Activated gamma-delta T cell (primary cell): Measurements from ENCODE around the gene CHKA.
"Not testable (repeated sequence)": the region's sequence is repeated elsewhere in the genome, so short reads cannot be mapped to it uniquely, and the experiment has no call there.

Experiments
- DNase-seq: peaks from one replicate; lab custom pipeline; 2025; lab: John Stamatoyannopoulos, UW

The CHKA gene

GRCh38 chr11:68116126-68116525 is 5.1 kb downstream of the CHKA start:
- DNase-seq: no peak

- DNase-seq: no peak
These were observed 5.9 kb downstream of the CHKA start for GRCh38 chr11:68115285-68115684.

- DNase-seq: no peak
These were observed 7.2 kb downstream of the CHKA start for GRCh38 chr11:68113986-68114385.

GRCh38 chr11:68107689-68108088 is 13.5 kb downstream of the CHKA start:
- no peak for DNase-seq

- no peak for DNase-seq
These were observed 14.8 kb downstream of the CHKA start for GRCh38 chr11:68106165-68106940.

GRCh38 chr11:68099474-68100405 is 21.4 kb downstream of the CHKA start:
- DNase-seq: no peak

- DNase-seq: no peak
These were observed 22.1 kb downstream of the CHKA start for GRCh38 chr11:68099057-68099456.

- DNase-seq: no peak
These were observed 24.2 kb downstream of the CHKA start for GRCh38 chr11:68096962-68097361.

GRCh38 chr11:68093565-68093964 is 27.6 kb downstream of the CHKA start:
- no peak for DNase-seq

- not testable (repeated sequence) for DNase-seq
These were observed 28.2 kb downstream of the CHKA start for GRCh38 chr11:68092946-68093345.

- no peak for DNase-seq
These were observed 28.8 kb downstream of the CHKA start for GRCh38 chr11:68092411-68092810.

GRCh38 chr11:68090706-68091105 is 30.5 kb downstream of the CHKA start:
- no peak for DNase-seq

- DNase-seq: no peak
These were observed 30.9 kb downstream of the CHKA start for GRCh38 chr11:68090287-68090686.

GRCh38 chr11:68089679-68090078 is 31.5 kb downstream of the CHKA start:
- DNase-seq: no peak

GRCh38 chr11:68083517-68083916 is 37.7 kb downstream of the CHKA start:
- no peak for DNase-seq

- DNase-seq: no peak
These were observed 38.7 kb downstream of the CHKA start for GRCh38 chr11:68082481-68082880.

GRCh38 chr11:68081691-68082090 is 39.5 kb downstream of the CHKA start:
- no peak for DNase-seq

GRCh38 chr11:68080860-68081259 is 40.3 kb downstream of the CHKA start:
- DNase-seq: no peak

GRCh38 chr11:68077617-68078582 is 43.3 kb downstream of the CHKA start:
- DNase-seq: no peak

- DNase-seq: no peak
These were observed 44.7 kb downstream of the CHKA start for GRCh38 chr11:68076371-68077042.
